Neural cell (in vitro differentiated cells): Measurements from ENCODE around the gene CAP2. TPM values are rescaled to one million over a fixed set of nuclear protein-coding genes. Genes with fewer than 3 reads are reported as not detected.
"Not testable (repeated sequence)": the region's sequence is repeated elsewhere in the genome, so short reads cannot be mapped to it uniquely, and the experiment has no call there.

ENCODE experiments used
- H2AFZ ChIP-seq: fragments of 200-600, 300-800 bp; sonication (generic), shearing (Covaris generic); 2 replicates; pipeline ENCODE4 v1.6.0; 2014; ENCODE audit warnings: low read depth, mild to moderate bottlenecking, antibody characterized with exemption, low read length, moderate library complexity
- H3F3A ChIP-seq: fragments of 200-600 bp; shearing (Covaris generic); 2 replicates; pipeline ENCODE4 v1.6.1; 2016; ENCODE audit warnings: mild to moderate bottlenecking, moderate library complexity, mixed read lengths, antibody characterized with exemption, low read length; ENCODE audit not compliant: insufficient read depth, poor library complexity, severe bottlenecking
- H3K27ac ChIP-seq: fragments of 200-600, 300-800 bp; sonication (generic), shearing (Covaris generic); 2 replicates; pipeline ENCODE4 v1.5.1; 2014; ENCODE audit warnings: mild to moderate bottlenecking, low read length, moderate library complexity
- H3K27me3 ChIP-seq: fragments of 300-800, 200-600 bp; sonication (generic), shearing (Covaris generic); 2 replicates; pipeline ENCODE4 v1.6.0; 2014; ENCODE audit warnings: mild to moderate bottlenecking, low read depth, low read length, moderate library complexity; ENCODE audit not compliant: insufficient read depth
- H3K36me3 ChIP-seq: fragments of 300-800, 200-600 bp; sonication (generic), shearing (Covaris generic); 2 replicates; pipeline ENCODE4 v1.5.1; 2014; ENCODE audit warnings: mild to moderate bottlenecking, antibody characterized with exemption, low read length, moderate library complexity; ENCODE audit not compliant: insufficient read depth
- H3K4me2 ChIP-seq: fragments of 300-800, 200-600 bp; sonication (generic), shearing (Covaris generic); 2 replicates; pipeline ENCODE4 v1.6.0; 2014; ENCODE audit warnings: mild to moderate bottlenecking, low read length
- H3K4me3 ChIP-seq: fragments of 300-800, 200-600 bp; sonication (generic), shearing (Covaris generic); 2 replicates; pipeline ENCODE4 v1.5.1; 2014; ENCODE audit warnings: mild to moderate bottlenecking, low read length, moderate library complexity
- H3K79me2 ChIP-seq: fragments of 200-600 bp; shearing (Covaris generic); replicated peaks from 2 replicates; pipeline ENCODE4 v1.6.0; 2014; ENCODE audit warnings: mild to moderate bottlenecking, low read length, moderate library complexity; ENCODE audit not compliant: insufficient read depth
- H3K9ac ChIP-seq: fragments of 300-800, 200-600 bp; sonication (generic), shearing (Covaris generic); 2 replicates; pipeline ENCODE4 v1.6.1; 2016; ENCODE audit warnings: mild to moderate bottlenecking, low read length, mixed read lengths
- H3K9me2 ChIP-seq: fragments of 200-600 bp; shearing (Covaris generic); 2 replicates; pipeline ENCODE4 v1.6.1; 2016; ENCODE audit warnings: mild to moderate bottlenecking, low read length, mixed read lengths; ENCODE audit not compliant: insufficient read depth
- H3K9me3 ChIP-seq: fragments of 200-600, 300-800 bp; sonication (generic), shearing (Covaris generic); 2 replicates; pipeline ENCODE4 v1.6.1; 2016; ENCODE audit warnings: mild to moderate bottlenecking, mixed run types, low read length, moderate library complexity, mixed read lengths
- H4K20me1 ChIP-seq: fragments of 200-600 bp; shearing (Covaris generic); 2 replicates; pipeline ENCODE4 v1.6.1; 2016; ENCODE audit warnings: mild to moderate bottlenecking, mixed run types; ENCODE audit not compliant: insufficient read depth
- CTCF ChIP-seq: fragments of 450-650 bp; IDR thresholded peaks from 2 replicates; pipeline ENCODE4 v1.5.1; 2014; ENCODE audit warnings: antibody characterized with exemption, mild to moderate bottlenecking, moderate library complexity; ENCODE audit not compliant: poor library complexity, severe bottlenecking
- EP300 ChIP-seq: fragments of 450-650 bp; conservative IDR thresholded peaks from 2 replicates; pipeline ENCODE4 v1.6.1; 2014; ENCODE audit warnings: antibody characterized with exemption, mild to moderate bottlenecking, moderate library complexity; ENCODE audit not compliant: poor library complexity, severe bottlenecking
- EZH2 ChIP-seq: fragments of 200-600, 300-800 bp; shearing (Covaris generic), sonication (generic); IDR thresholded peaks from 2 replicates; pipeline ENCODE4 v1.6.1; 2014; ENCODE audit warnings: antibody characterized with exemption, low read length, borderline replicate concordance, mild to moderate bottlenecking; ENCODE audit not compliant: insufficient read depth, poor library complexity, severe bottlenecking
- MXI1 ChIP-seq: fragments of 450-650 bp; conservative IDR thresholded peaks from 2 replicates; pipeline ENCODE4 v1.6.1; 2014; ENCODE audit warnings: antibody characterized with exemption, mild to moderate bottlenecking; ENCODE audit not compliant: poor library complexity, severe bottlenecking
- POLR2AphosphoS5 ChIP-seq: IDR thresholded peaks from 2 replicates; pipeline ENCODE4 v1.6.1; 2012
- RAD21 ChIP-seq: fragments of 450-650 bp; conservative IDR thresholded peaks from 2 replicates; pipeline ENCODE4 v1.6.1; 2014; ENCODE audit warnings: antibody characterized with exemption, mild to moderate bottlenecking, moderate library complexity
- REST ChIP-seq: IDR thresholded peaks from 2 replicates; pipeline ENCODE4 v1.6.1; 2012; ENCODE audit warnings: borderline replicate concordance
- SMC3 ChIP-seq: fragments of 450-650 bp; conservative IDR thresholded peaks from 2 replicates; pipeline ENCODE4 v1.6.1; 2014; ENCODE audit warnings: antibody characterized with exemption, mild to moderate bottlenecking, moderate library complexity; ENCODE audit not compliant: poor library complexity
- TAF1 ChIP-seq: IDR thresholded peaks from 2 replicates; pipeline ENCODE4 v1.6.1; 2012; ENCODE audit warnings: low read depth
- polyA plus RNA-seq: library from polyadenylated mRNA; depleted of rRNA; stranded (reverse); fragments of >200 nt; gene quantifications from 2 replicates; pipeline ENCODE4 v1.2.3, GENCODE V29; 2014

Gene CAP2
- polyA plus RNA-seq, 1 donor from 2014 or later: 13.4 TPM

DNA sequence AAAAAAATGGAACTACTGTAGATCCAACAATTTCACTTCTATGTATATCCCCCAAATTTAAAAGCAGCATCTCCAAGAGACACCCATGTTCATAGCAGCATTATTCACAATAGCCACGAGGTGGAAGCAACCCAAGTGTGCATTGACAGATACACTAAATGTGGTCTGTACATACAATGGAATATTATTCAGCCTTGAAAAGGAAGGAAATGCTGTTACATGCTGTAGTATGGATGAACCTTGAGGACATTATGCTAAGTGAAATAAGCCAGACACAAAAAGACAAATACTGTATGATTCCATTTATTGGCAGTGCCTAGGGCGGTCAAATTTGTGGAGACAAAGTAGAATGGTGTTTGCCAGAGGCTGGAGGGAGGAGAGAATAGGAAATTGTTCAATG is 34.2 kb downstream of the CAP2 start:
- H3K4me2 ChIP-seq: no peak overlapping the region
- no peaks in the 10 kb centered on the region for H3K9me3 ChIP-seq
- no peaks in the 10 kb centered on the region for H4K20me1 ChIP-seq
- H3K9ac ChIP-seq: no peak overlapping the region
- H3K27me3 ChIP-seq: no peaks in the 10 kb centered on the region
- no peak overlapping the region for H3K27ac ChIP-seq
- no peaks in the 10 kb centered on the region for H3K9me2 ChIP-seq
- no peak overlapping the region for H3K4me3 ChIP-seq
- no peak overlapping the region for H2AFZ ChIP-seq
- no peaks in the 10 kb centered on the region for H3K79me2 ChIP-seq
- H3K36me3 ChIP-seq: no peaks in the 10 kb centered on the region
- TF ChIP-seq TAF1 (no peak), EP300 (no peak), MXI1 (no peak), CTCF (no peak), EZH2 (no peak), POLR2AphosphoS5 (no peak), RAD21 (no peak), REST (no peak), SMC3 (no peak)
- H3F3A ChIP-seq: no peaks in the 10 kb centered on the region

DNA sequence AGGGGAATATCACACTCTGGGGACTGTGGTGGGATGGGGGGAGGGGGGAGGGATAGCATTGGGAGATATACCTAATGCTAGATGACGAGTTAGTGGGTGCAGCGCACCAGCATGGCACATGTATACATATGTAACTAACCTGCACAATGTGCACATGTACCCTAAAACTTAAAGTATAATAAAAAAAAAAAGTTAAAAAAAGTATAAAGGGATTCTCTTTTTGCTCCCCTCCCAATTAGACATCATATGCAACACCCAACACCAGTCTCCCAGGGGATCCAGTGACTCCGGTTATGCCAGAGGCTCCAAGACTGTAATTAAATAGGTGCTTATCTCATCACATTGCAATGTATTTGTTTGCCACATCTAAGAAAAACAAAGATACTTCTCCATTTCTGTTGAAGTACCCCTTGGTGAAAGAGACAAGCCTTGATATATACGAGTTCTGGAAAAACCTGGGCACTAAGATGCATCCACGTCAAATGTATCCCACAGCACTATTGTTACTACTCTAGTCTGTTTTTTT is 35.3 kb downstream of the CAP2 start:
- not testable (repeated sequence) for H3K9me3 ChIP-seq, H3K27ac ChIP-seq, H3K4me2 ChIP-seq, H2AFZ ChIP-seq, H3K27me3 ChIP-seq, H3K4me3 ChIP-seq, H3F3A ChIP-seq, H3K36me3 ChIP-seq, H4K20me1 ChIP-seq, H3K9me2 ChIP-seq, H3K9ac ChIP-seq, H3K79me2 ChIP-seq
